Activated T-helper 1 cell treated with Interleukin-2 at 50 U/mL for 16 hours (primary cell): ENCODE measurements around the gene SMCHD1.
"Not testable (repeated sequence)": the region's sequence is repeated elsewhere in the genome, so short reads cannot be mapped to it uniquely, and the experiment has no call there.

Source experiments
- DNase-seq: peaks from one replicate; pipeline ENCODE4 v3.0.0-alpha.2; 2020; ENCODE audit warnings: low read depth

SMCHD1 gene

GRCh38 chr18:2716394-2717326 lies 61.1 kb downstream of the SMCHD1 start:
- DNase-seq = no peak

- no peak for DNase-seq
These were observed 61.9 kb downstream of the SMCHD1 start for GRCh38 chr18:2717407-2717806.

DNA sequence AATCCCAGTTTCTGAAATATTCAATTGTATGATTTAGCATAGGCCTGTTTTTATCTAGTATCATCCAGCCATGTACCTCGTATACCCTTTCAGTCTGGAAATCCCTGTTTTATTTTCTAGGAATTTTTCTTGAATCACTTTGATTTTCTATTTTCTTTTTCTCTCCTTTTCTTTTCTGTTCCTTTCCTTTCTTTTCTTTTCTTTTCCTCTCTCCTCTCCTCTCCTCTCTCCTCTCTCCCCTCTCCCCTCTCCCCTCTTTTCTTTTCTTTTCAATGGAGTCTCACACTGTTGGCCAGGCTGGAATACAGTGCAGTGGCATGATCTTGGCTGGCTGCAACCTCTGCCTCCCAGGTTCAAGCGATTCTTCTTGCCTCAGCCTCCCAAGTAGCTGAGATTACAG lies 63.5 kb downstream of the SMCHD1 start:
- DNase-seq = no peak

DNA sequence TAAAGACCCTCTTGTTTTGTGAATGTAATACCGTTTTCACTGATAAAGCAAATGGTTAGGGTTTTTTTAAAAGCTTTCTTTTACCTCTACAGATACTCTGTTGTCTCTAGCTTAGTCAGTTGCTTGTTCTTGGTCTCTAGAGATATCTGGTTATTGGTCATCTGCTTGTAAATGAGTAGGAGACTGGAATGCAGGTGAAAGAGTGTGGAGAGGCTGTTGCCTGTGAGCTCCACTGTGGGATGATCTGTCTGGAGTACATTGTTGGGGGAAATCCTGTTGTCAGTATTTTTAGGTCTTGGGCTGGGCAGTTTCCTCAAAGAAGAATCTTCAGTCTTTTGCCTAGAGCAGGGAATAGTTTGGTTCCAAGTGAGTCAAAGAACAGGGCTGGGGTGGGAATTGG lies 67.7 kb downstream of the SMCHD1 start:
- DNase-seq = no peak

DNA sequence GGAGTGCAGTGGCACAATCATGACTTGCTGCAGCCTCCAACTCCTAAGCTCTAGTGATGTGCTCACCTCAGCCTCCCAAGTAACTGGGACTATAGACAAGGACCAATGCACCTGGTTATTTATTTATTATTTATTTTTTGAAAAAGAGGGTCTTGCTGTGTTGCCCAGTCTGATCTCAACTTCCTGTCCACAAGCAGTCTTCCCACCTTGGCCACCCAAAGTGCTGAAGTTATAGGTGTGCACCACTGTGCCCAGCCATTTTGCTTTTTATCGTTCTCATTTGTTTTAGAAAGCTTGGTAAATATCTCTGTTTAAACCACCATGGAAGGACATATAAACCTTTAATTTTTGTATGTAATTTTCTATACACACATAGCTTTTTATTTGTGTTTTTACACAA lies 74.2 kb downstream of the SMCHD1 start:
- no peak for DNase-seq

GRCh38 chr18:2736823-2737222 lies 81.3 kb downstream of the SMCHD1 start:
- DNase-seq = no peak

DNA sequence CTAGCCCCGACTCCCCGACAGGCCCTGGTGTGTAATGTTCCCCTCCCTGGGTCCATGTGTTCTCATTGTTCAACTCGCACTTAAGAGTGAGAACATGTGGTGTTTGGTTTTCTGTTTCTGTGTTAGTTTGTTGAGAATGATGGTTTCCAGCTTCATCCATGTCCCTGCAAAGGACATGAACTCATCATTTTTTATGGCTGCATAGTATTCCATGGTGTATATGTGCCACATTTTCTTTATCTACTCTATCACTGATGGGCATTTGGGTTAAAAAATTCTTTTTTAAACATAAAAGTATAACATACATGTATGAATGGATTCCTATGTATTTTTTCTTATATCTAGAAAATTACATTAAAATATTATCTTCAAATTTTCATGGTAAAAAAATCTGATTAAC lies 84.6 kb downstream of the SMCHD1 start:
- DNase-seq = not testable (repeated sequence)

GRCh38 chr18:2746274-2746673 lies 90.7 kb downstream of the SMCHD1 start:
- no peak for DNase-seq

- DNase-seq = no peak
These were observed 102.8 kb downstream of the SMCHD1 start for GRCh38 chr18:2758309-2758708.

DNA sequence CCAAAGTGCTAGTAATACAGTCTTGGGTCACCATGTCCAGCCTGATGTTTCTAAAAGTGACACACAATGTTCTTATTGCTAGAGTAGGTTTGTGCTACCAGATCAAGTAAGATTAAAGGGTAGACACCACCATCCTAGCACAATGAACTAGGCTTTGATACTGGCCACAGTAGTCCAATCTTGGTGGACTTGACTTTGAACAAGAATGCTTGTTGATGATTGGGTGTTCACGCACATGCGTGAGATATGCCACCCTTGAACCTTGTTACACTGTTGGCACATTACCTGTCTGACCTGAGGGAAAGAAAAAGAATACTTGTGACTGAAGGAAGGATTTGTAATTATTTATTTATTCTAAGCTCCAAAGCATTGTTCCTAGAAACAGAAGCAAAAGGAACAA lies 119.1 kb downstream of the SMCHD1 start:
- DNase-seq = no peak

- DNase-seq = no peak
These were observed 121.1 kb downstream of the SMCHD1 start for GRCh38 chr18:2776601-2777000.

DNA sequence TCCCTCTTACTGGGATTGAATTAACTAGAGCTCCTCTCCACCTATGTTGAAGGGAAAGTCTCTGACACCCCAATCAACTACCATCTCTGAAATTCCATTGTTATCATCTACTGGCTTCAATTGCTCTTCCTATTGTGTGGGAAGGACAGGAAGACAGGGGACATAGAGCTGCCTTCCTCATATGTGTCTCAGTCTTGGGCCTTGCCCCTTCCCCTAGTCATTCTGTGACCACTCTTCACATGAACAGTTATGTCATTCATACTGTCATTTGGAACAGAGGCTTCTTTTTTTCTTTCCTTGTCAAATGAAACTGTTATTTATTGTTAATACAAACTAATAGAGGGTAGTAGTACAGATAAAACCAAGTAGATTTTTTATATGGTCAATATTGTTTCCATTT lies 121.7 kb downstream of the SMCHD1 start:
- no peak for DNase-seq

DNA sequence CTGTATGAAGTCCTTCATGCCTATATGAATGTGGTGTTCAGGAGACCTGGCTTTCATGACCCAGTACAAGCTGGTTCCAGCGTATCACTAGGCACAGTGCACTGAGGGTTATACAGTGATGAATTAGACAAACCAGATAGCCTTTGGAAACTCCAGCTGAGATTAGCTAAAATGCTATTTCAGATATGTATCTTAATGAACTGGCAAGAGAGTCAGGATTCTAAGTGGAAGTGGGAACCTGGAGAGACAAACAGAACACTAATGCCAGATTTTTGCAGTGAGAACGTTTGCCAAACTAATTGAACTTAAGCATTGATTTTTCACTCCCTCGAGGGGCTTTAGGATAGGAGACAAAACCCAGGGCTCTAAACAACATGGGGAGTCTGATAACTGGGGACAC lies 125.2 kb downstream of the SMCHD1 start:
- DNase-seq = no peak

DNA sequence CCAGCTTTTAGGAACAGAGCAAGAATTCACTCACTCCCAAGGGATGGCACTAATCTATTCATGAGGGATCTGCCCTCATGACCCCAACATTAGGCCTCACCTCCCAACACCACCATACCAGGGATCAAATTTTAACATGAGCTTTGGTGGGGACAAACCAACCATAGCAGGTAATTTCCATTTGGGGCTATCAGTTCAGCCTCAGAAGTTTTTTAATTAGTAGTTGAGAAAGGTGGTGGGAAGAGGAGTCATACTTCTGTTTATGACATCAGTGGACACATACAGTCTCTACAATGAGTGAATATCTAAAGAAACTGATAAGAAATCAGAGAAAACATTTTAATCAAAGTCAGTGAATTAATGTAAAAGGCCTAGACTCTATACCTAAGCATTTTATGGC lies 131.7 kb downstream of the SMCHD1 start:
- no peak for DNase-seq

DNA sequence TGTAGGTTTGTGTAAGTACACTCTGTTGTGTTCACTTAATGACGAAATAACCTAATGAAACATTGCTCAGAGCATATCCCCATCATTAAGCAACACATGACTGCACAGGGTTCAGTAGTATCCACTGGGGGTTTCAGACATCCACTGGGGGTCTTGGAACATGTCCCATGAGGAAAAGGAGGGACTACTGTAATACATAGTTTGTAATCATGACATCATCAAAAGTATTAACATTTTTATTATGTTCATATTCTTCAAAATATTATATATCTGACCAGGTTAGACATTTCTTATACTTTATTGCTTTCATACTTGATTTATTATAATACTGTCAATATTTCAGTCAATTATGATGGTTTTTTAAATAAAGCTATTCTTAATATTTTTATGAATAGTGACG lies 136.9 kb downstream of the SMCHD1 start:
- no peak for DNase-seq

DNA sequence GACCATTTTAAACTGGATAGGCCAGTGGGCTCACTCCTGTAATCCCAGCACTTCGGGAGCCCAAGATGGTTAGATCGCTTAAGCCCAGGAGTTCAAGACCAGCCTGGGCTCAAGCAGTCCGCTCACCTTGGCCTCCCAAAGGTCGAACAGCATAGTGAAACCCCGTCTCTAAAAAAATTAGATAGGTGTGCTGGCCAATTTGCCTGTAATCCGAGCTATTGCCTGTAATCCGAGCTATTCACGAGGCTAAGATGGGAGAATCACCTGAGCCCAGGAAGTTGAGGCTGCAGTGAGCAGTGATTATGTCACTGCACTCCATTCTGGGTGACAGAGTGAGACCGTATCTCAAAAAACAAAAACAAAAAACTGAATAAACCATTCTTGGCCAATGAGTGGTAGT lies 138.6 kb downstream of the SMCHD1 start:
- DNase-seq = no peak

- DNase-seq = no peak
These were observed 142.4 kb downstream of the SMCHD1 start for GRCh38 chr18:2797951-2798350.

- DNase-seq = no peak
These were observed 143.8 kb downstream of the SMCHD1 start for GRCh38 chr18:2799369-2799768.

GRCh38 chr18:2805970-2806943 lies 150.7 kb downstream of the SMCHD1 start:
- no peak for DNase-seq

DNA sequence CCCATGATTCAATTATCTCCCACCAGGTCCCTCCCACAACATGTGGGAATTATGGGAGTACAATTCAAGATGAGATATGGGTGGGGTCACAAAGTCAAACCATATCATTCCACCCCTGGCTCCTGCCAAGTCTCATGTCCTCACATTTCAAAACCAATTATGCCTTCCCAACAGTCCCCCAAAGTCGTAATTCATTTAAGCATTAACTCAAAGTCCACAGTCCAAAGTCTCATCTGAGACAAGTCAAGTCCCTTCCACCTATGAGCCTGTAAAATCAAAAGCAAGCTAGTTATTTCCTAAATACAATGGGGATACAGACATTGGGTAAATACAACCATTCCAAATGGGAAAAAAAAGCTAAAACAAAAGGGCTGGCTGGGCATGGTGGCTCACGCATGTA lies 153.1 kb downstream of the SMCHD1 start:
- not testable (repeated sequence) for DNase-seq

DNA sequence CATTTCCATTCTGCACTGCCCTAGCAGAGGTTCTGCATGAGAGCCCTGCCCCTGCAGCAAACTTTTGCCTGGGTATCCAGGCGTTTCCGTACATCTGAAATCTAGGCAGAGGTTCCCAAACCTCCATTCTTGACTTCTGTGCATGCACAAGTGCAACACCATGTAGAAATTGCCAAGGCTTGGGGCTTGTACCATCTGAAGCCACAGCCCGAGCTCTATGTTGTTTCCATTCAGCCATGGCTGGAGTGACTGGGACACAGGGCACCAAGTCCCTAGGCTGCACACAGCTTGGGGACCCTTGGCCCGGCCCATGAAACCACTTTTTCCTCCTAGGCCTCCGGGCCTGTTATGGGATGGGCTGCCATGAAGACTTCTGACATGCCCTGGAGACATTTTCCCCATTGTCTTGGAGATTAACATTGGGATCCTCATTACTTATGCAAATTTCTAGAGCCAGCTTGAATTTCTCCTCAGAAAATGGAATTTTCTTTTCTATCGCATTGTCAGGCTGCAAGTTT lies 154.2 kb downstream of the SMCHD1 start:
- not testable (repeated sequence) for DNase-seq

DNA sequence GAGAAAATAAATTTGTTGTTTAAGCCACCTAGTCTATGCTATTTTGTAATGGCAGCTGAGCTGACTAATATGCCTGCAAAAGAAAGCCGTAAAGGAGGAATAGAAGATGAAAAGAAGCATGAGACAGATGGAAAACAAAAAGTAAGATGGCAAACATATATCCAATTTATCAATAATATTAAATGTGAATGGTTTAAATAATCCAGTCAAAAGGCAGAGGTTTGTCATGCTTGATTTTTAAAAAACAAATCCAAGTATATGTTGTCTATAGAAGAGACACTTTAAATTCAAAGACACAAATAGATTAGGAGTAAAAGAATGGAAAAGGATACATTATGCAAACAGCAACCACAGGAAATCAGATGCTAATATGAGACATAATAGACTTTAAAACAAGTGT lies 155.9 kb downstream of the SMCHD1 start:
- no peak for DNase-seq

DNA sequence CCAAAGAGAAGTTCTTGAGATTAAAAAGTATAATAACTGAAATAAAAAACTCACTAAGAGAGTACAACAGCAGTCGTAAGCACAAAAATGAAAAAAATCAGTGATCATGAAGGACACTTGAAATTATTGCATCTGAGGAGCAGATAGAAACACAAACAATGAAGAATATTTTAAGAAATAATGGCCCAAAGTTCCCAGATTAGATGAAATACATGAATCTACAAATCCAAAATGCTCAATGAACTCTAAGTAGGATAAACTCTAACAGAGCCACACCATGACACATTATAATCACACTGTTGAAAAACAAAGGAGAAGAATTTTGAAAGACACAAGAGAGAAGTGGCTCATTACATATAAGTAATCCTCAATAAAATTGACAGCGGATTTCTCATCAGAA lies 159.4 kb downstream of the SMCHD1 start:
- DNase-seq = no peak
